ENCODE data around the gene SLC4A9. TPM values are rescaled to one million over a fixed set of nuclear protein-coding genes. Genes with fewer than 3 reads are reported as not detected.
"Not testable (repeated sequence)": the region's sequence is repeated elsewhere in the genome, so short reads cannot be mapped to it uniquely, and the experiment has no call there.

SLC4A9 gene
- total RNA-seq, 4 donors from 2014 or later = 0.10 to 1.4 (median 0.38) TPM; not detected in 1

DNA sequence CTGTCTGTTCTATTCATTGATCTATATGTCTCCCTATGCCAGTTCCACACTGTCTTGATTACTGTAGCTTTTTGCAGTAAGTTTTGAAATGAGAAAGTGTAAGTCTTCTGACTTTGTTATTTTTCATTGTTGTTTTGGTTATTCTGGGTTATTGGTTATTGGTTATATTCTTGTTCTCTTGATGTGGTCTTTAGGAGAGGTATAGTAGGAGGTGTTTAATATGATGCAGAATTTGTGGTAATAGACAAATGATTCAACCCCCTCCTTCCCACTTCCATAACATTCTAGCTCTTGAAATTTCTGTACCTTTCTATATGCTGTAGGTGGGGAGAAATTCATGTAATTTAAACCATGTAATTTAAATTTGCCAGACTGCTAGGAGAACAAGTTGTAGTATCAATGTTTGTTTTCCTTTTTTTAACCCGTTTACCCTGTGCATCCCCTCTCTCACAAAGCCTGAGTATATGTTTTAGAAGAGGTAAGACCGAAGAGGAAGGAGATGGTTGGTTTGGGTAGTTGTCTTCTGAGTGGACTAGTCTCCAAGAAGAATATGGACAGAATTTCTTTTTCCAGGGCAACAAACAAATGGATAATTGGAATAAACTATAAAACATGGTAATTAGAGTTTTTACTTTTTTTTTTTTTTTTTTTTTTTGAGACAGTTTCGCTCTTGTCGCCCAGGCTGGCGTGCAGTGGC lies 60.8 kb downstream of the SLC4A9 start:
- H3K4me3 ChIP-seq (ENCODE audit: low read depth, poor library complexity, severe bottlenecking) = no peak overlapping the region
- 91% methylated on average over 5 of the region's 5 CpGs for WGBS, 2 donors
- no peak for DNase-seq (ENCODE audit: low spot score in 2 of 2)
- intact Hi-C loops (cut with DNase I; ENCODE audit: low total_unique reads) = no loop called here
- TF ChIP-seq POLR2A (IDR thresholded peaks at IDR 0.05) = no peak
- TF ChIP-seq, protein P1, sequence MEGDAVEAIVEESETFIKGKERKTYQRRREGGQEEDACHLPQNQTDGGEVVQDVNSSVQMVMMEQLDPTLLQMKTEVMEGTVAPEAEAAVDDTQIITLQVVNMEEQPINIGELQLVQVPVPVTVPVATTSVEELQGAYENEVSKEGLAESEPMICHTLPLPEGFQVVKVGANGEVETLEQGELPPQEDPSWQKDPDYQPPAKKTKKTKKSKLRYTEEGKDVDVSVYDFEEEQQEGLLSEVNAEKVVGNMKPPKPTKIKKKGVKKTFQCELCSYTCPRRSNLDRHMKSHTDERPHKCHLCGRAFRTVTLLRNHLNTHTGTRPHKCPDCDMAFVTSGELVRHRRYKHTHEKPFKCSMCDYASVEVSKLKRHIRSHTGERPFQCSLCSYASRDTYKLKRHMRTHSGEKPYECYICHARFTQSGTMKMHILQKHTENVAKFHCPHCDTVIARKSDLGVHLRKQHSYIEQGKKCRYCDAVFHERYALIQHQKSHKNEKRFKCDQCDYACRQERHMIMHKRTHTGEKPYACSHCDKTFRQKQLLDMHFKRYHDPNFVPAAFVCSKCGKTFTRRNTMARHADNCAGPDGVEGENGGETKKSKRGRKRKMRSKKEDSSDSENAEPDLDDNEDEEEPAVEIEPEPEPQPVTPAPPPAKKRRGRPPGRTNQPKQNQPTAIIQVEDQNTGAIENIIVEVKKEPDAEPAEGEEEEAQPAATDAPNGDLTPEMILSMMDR (IDR thresholded peaks at IDR 0.05) = no peak

DNA sequence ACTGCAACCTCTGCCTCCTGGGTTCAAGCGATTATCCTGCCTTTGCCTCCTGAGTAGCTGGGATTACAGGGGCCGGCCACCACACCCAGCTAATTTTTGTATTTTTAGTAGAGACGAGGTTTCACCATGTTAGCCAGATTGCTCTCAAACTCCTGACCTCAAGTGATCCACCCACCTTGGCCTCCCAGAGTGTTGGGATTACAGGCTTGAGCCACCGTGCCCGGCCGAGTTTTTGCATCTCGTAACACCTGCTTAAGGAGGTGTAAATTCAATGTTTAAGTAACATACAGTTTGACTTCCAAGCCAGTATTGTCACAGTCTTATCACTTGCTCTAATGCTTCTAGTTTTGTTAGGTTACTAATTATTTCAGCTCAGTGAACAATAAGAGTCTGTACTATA lies 61.4 kb downstream of the SLC4A9 start:
- 89 to 90% methylated on average over 7 of the region's 7 CpGs for WGBS, 2 donors
- intact Hi-C loops (cut with DNase I; ENCODE audit: low total_unique reads); DNase-seq (ENCODE audit: low spot score in 2 of 2); H3K4me3 ChIP-seq (ENCODE audit: low read depth, poor library complexity, severe bottlenecking): not testable (repeated sequence)

DNA sequence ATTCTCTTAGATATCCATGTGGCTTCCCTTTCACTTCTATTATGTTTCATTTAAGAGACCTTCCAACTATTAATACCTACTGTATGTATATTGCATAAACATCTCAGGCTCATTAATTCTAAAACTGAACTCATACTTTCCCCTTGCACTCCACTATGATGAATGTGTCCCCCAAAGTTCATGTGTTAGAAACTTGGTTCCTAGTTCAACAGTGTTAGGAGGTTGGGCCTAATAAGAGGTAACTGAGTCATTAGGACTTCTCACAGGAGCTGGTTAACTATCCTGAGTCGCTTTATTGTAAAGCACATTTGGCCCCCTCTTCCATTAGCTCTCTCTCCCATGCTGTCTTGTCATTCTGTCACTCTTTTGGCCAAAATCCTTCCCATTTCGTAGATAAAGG lies 63.6 kb downstream of the SLC4A9 start:
- no peak for DNase-seq (ENCODE audit: low spot score in 2 of 2)
- intact Hi-C loops (cut with DNase I; ENCODE audit: low total_unique reads) = no loop called here
- 79 to 98% methylated on average over 2 of the region's 2 CpGs for WGBS, 2 donors
- H3K4me3 ChIP-seq (ENCODE audit: low read depth, poor library complexity, severe bottlenecking) = no peak overlapping the region
- TF ChIP-seq POLR2A (IDR thresholded peaks at IDR 0.05) = no peak
- TF ChIP-seq, protein P1 (IDR thresholded peaks at IDR 0.05) = no peak

GRCh38 chr5:140424135-140424534 lies 64.1 kb downstream of the SLC4A9 start:
- TF ChIP-seq POLR2A (IDR thresholded peaks at IDR 0.05) = no peak
- TF ChIP-seq, protein P1 (IDR thresholded peaks at IDR 0.05) = no peak
- intact Hi-C loops (cut with DNase I; ENCODE audit: low total_unique reads) = no loop called here
- 72 to 84% methylated on average over 3 of the region's 3 CpGs for WGBS, 2 donors
- H3K4me3 ChIP-seq (ENCODE audit: low read depth, poor library complexity, severe bottlenecking) = no peak overlapping the region
- DNase-seq (ENCODE audit: low spot score in 2 of 2) = no peak

Other genes with a start within 250 kb of the SLC4A9 start
- gene PURA, start 246.1 kb upstream of the SLC4A9 start, total RNA-seq = 10 to 100 TPM; 15.0 to 16.8 (median 16.2) TPM
- 10 to 100 TPM in 1 of 4 donors, 1 to 10 TPM in 3; 7.5 to 10.4 (median 8.0) TPM for gene IGIP, start 234.3 kb upstream of the SLC4A9 start, total RNA-seq
- 10 to 100 TPM; 12.9 to 53.6 (median 33.0) TPM for gene CYSTM1, start 185.0 kb upstream of the SLC4A9 start, total RNA-seq
- gene PFDN1, start 57.1 kb upstream of the SLC4A9 start, total RNA-seq = 10 to 100 TPM; 43.3 to 78.6 (median 59.7) TPM
- 10 to 100 TPM; 16.6 to 24.3 (median 18.4) TPM for gene HBEGF, start 13.6 kb upstream of the SLC4A9 start, total RNA-seq
- 100 to 1,000 TPM in 2 of 4 donors, 10 to 100 TPM in 2; 73.6 to 165 (median 101) TPM for gene ANKHD1, start 41.6 kb downstream of the SLC4A9 start, total RNA-seq
- 10 to 100 TPM; 19.2 to 32.1 (median 27.2) TPM for gene EIF4EBP3, start 187.5 kb downstream of the SLC4A9 start, total RNA-seq
- gene SRA1, start 197.3 kb downstream of the SLC4A9 start, total RNA-seq = 10 to 100 TPM; 11.4 to 23.9 (median 14.6) TPM
- gene APBB3, start 204.4 kb downstream of the SLC4A9 start, total RNA-seq = 10 to 100 TPM; 14.0 to 23.7 (median 19.2) TPM
- 10 to 100 TPM; 59.7 to 86.4 (median 68.2) TPM for gene SLC35A4, start 204.6 kb downstream of the SLC4A9 start, total RNA-seq

Data from lower leg skin (tissue), 4 donors.